ENCODE results near the gene CYP1A1. TPM values are rescaled to one million over a fixed set of nuclear protein-coding genes. Genes with fewer than 3 reads are reported as not detected.

Gene CYP1A1
- total and polyA plus RNA-seq, 2 of the 13 experiments (the other 11 are each of a cell fraction or from before 2014, with no cell fraction given), result 7.9 to 8.0 TPM

GRCh38 chr15:74725845-74726773 is 781 bp upstream of the CYP1A1 start (continued):
- TF ChIP-seq HOMEZ (CRISPR knock-in tag; IDR thresholded peaks at IDR 0.05; ENCODE audit: low read depth), result no peak
- peak; percentile 45; the same call in 1 of the 2 replicates for TF ChIP-seq GZF1 (CRISPR knock-in tag; IDR thresholded peaks at IDR 0.05)
- peak; percentile 42; the same call in 1 of the 2 replicates for TF ChIP-seq NRL (CRISPR knock-in tag; IDR thresholded peaks at IDR 0.05; ENCODE audit: borderline replicate concordance)
- TF ChIP-seq FIP1L1 (IDR thresholded peaks at IDR 0.05; ENCODE audit: borderline replicate concordance, insufficient read depth, low read depth, low read length), result no peak
- TF ChIP-seq ZNF746 (CRISPR knock-in tag; IDR thresholded peaks at IDR 0.05), result no peak
- TF ChIP-seq NBN (conservative IDR thresholded peaks at IDR 0.05), result no peak
- no peak; the same call in 1 of the 2 replicates for TF ChIP-seq ARNT2 (CRISPR knock-in tag; IDR thresholded peaks at IDR 0.05; ENCODE audit: low read depth)
- no peak for TF ChIP-seq CBX5 (CRISPR knock-in tag; IDR thresholded peaks at IDR 0.05; ENCODE audit: borderline replicate concordance)
- TF ChIP-seq SRY (CRISPR knock-in tag; IDR thresholded peaks at IDR 0.05), result peak; percentile 55; the same call in 1 of the 2 replicates
- TF ChIP-seq KDM6A (CRISPR knock-in tag; IDR thresholded peaks at IDR 0.05; ENCODE audit: low read depth), result no peak; the same call in 1 of the 2 replicates
- TF ChIP-seq ZNF570 (CRISPR knock-in tag; IDR thresholded peaks at IDR 0.05; ENCODE audit: borderline replicate concordance), result no peak
- no peak for TF ChIP-seq ZFP41 (CRISPR knock-in tag; IDR thresholded peaks at IDR 0.05; ENCODE audit: borderline replicate concordance)
- TF ChIP-seq E2F2 (CRISPR knock-in tag; IDR thresholded peaks at IDR 0.05; ENCODE audit: borderline replicate concordance), result no peak
- peak; percentile 98 for TF ChIP-seq RXRA (CRISPR knock-in tag; IDR thresholded peaks at IDR 0.05)
- 0 out of 2 replicates have a peak, but pooled peaks have one; percentile 23 for TF ChIP-seq ZNF232 (CRISPR knock-in tag; IDR thresholded peaks at IDR 0.05; ENCODE audit: borderline replicate concordance)
- peak; percentile 33; the same call in 1 of the 2 replicates for TF ChIP-seq TBX2 (CRISPR knock-in tag; IDR thresholded peaks at IDR 0.05; ENCODE audit: borderline replicate concordance)
- no peak for TF ChIP-seq HINFP (CRISPR knock-in tag; IDR thresholded peaks at IDR 0.05; ENCODE audit: low read depth)
- TF ChIP-seq IRF1 (CRISPR knock-in tag; IDR thresholded peaks at IDR 0.05; ENCODE audit: low read depth), result no peak
- TF ChIP-seq HES4 (CRISPR knock-in tag; IDR thresholded peaks at IDR 0.05; ENCODE audit: borderline replicate concordance), result no peak
- peak; percentile 39; the same call in 1 of the 2 replicates for TF ChIP-seq TBX3 (IDR thresholded peaks at IDR 0.05; ENCODE audit: borderline replicate concordance)
- no peak for TF ChIP-seq ZNF549 (CRISPR knock-in tag; IDR thresholded peaks at IDR 0.05)
- no peak for TF ChIP-seq ZNF136 (CRISPR knock-in tag; IDR thresholded peaks at IDR 0.05; ENCODE audit: low read depth)
- no peak for TF ChIP-seq NFIB (CRISPR knock-in tag; IDR thresholded peaks at IDR 0.05; ENCODE audit: borderline replicate concordance)
- TF ChIP-seq MBD4 (IDR thresholded peaks at IDR 0.05; ENCODE audit: borderline replicate concordance, low read length), result no peak
